Right lobe of liver (tissue), 4 donors: Measurements from ENCODE around the gene SMIM22.

Experiments used
- POLR2A ChIP-seq: fragments of 450-650 bp; IDR thresholded peaks from one replicate; pipeline ENCODE4 v1.6.1; 2017; ENCODE audit warnings: antibody characterized with exemption, mild to moderate bottlenecking
- TF ChIP-seq, protein P1 (sequence below), 4 donors: fragments of 200-600 bp in 3 of 4; fragments of 450-650 bp in 1 of 4; IDR thresholded peaks; one replicate each; pipeline versions ENCODE4 v1.5.1 to v1.8.0; 2016 to 2022; ENCODE audit warnings: antibody characterized with exemption in 4 of 4, mild to moderate bottlenecking in 2 of 4
- donor health status: DM: no; HTN: no; CAD: no.
- donor health status: DM: no; HTN: no; CAD: no.
- donor health status: DM: no; HTN: yes; CAD: no.

DNA sequence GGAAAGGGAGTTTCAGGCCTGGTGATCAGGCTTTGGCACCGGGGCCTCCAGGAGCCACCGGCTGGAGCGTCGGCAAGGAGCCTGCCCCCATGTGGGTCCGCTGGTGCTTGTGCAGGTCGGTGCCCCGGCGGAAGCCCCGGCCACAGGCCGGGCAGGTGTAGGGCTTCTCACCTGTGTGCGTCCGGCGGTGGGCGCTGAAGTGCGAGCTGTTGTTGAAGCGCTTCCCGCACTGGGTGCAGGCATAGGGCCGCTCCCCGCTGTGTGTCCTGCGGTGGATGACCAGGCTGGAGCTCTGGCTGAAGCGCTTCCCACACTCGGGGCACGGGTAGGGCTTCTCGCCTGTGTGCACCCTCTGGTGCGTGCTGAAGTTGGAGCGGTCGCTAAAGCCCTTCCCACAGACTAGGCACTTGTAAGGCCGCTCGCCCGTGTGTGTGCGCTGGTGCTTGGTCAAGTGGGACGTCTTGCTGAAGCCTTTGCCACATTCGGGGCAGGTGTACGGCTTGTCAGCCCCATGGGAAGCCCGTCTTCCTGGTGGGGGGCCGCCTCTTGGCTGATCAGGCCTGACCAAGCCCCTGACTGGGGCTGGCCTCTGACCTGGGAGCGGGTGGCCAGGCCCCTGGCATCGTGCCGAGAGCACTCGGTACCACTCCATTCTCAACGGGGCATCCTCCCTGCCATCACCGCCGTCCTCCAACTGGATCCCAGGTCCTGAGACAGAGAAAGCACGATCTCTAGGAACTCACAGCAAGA, 42.6 kb upstream of the SMIM22 start:
- TF ChIP-seq, protein P1, sequence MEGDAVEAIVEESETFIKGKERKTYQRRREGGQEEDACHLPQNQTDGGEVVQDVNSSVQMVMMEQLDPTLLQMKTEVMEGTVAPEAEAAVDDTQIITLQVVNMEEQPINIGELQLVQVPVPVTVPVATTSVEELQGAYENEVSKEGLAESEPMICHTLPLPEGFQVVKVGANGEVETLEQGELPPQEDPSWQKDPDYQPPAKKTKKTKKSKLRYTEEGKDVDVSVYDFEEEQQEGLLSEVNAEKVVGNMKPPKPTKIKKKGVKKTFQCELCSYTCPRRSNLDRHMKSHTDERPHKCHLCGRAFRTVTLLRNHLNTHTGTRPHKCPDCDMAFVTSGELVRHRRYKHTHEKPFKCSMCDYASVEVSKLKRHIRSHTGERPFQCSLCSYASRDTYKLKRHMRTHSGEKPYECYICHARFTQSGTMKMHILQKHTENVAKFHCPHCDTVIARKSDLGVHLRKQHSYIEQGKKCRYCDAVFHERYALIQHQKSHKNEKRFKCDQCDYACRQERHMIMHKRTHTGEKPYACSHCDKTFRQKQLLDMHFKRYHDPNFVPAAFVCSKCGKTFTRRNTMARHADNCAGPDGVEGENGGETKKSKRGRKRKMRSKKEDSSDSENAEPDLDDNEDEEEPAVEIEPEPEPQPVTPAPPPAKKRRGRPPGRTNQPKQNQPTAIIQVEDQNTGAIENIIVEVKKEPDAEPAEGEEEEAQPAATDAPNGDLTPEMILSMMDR (IDR thresholded peaks at IDR 0.05) = no peak
- no peak for TF ChIP-seq POLR2A
